ENCODE results near the gene ACADVL. TPM values are rescaled to one million over a fixed set of nuclear protein-coding genes. Genes with fewer than 3 reads are reported as not detected.

ACADVL gene
- total and polyA plus RNA-seq, 2 of the 4 experiments (the other 2 are of a cell fraction): 139 to 752 TPM

DNA sequence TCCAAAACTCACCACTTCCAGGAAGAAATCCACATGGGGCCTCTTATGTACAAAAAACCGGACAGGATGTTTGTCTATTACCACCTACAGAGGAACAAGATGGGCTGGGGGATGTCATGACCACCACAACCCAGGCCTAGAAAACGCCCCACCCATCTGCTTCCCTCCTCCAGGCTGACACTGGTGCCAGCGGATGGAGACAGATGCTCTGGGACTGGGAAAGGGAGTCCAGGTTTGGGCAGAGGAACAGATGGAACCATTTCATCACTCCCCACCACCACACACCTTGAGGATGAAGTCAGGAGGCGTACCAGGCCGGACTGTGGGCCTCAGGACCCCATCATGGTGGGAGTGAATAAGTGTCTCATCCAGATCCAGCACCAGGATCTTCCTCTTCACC, 27.0 kb downstream of the ACADVL start:
- Histone ChIP-seq H3K9ac (ENCODE audit: low read depth, low read length) (no peak overlapping the region), H3K4me2 (ENCODE audit: low read depth, low read length) (no peak overlapping the region), H3K4ac (ENCODE audit: low read depth, low read length) (no peak overlapping the region), H3K18ac (ENCODE audit: low read depth, low read length) (no peak overlapping the region), H3K14ac (replicated peaks; ENCODE audit: low read depth, low read length) (no peak overlapping the region), H3K9me1 (ENCODE audit: insufficient read depth, low read length) (peaks cover 10% of the 10 kb centered on the region), H2BK15ac (ENCODE audit: low read depth, low read length) (no peak overlapping the region), H4K5ac (ENCODE audit: low read depth, low read length) (no peak overlapping the region), H2AK5ac (ENCODE audit: low read depth, low read length) (no peak overlapping the region), H2AK9ac (replicated peaks; ENCODE audit: low read depth, low read length, poor library complexity) (no peak overlapping the region), H4K20me1 (ENCODE audit: insufficient read depth, low read length) (peaks cover 9% of the 10 kb centered on the region; the same call in 1 of the 2 replicates), H3K56ac (ENCODE audit: extremely low read depth, insufficient read depth, low read length) (no peak overlapping the region), H2BK5ac (ENCODE audit: low read depth, low read length, poor library complexity, severe bottlenecking) (no peak overlapping the region), H3K36me3 (ENCODE audit: control insufficient read depth, insufficient read depth, low read length) (peaks cover 17% of the 10 kb centered on the region), H3K4me3 (ENCODE audit: insufficient read depth, low read depth, low read length) (no peak overlapping the region), H2BK120ac (ENCODE audit: low read depth, low read length) (no peak overlapping the region), H3K27ac (ENCODE audit: insufficient read depth, low read length) (no peak overlapping the region), H3K9me3 (ENCODE audit: control insufficient read depth, insufficient read depth, low read length) (no peaks in the 10 kb centered on the region), H3K79me1 (ENCODE audit: low read depth in 1 of 2, low read length in 2 of 2) (peaks cover 4 to 44% of the 10 kb centered on the region in 2 experiments), H4K91ac (ENCODE audit: insufficient read depth, low read depth, low read length) (no peak overlapping the region), H3K4me1 (ENCODE audit: control insufficient read depth, insufficient read depth, low read length) (peaks cover 8% of the 10 kb centered on the region), H3K23ac (ENCODE audit: low read depth, low read length) (no peak overlapping the region), H4K8ac (ENCODE audit: low read depth in 2 of 2, low read length in 2 of 2) (no peak overlapping the region), H3K27me3 (ENCODE audit: control insufficient read depth, insufficient read depth, low read length) (no peaks in the 10 kb centered on the region), H2BK20ac (ENCODE audit: low read depth, low read length) (no peak overlapping the region), H2AFZ (replicated peaks; ENCODE audit: low read length, poor library complexity) (no peak overlapping the region)
- DNase-seq: no peak
- WGBS, 2 experiments (ENCODE audit: extremely low coverage in 2 of 2, insufficient read length in 1 of 2): no CpG with 5 or more reads among the region's 5 CpGs
- in situ Hi-C loops (cut with MboI; ENCODE audit: low sequenced_read_pairs) (loop anchor here (25.0 kb wide), 1 partner anchor 916 kb away; the partner anchor contains the start of genes PER1 and VAMP2), dilution Hi-C loops (cut with HindIII; ENCODE audit: low sequenced_read_pairs, unreplicated experiment) (no loop called here), intact Hi-C loops (cut with micrococcal nuclease) (no loop called here)
- CTCF ChIA-PET: no interaction called here
- ATAC-seq (ENCODE audit: low read depth): no peak
- no TSS peak for BruUV-seq (replicated peaks)
- POLR2A ChIA-PET (ENCODE audit: unreplicated experiment): no interaction called here
- no peak for TF ChIP-seq MAFK (IDR thresholded peaks at IDR 0.05; ENCODE audit: low read depth, low read length)
- TF ChIP-seq, protein P1, sequence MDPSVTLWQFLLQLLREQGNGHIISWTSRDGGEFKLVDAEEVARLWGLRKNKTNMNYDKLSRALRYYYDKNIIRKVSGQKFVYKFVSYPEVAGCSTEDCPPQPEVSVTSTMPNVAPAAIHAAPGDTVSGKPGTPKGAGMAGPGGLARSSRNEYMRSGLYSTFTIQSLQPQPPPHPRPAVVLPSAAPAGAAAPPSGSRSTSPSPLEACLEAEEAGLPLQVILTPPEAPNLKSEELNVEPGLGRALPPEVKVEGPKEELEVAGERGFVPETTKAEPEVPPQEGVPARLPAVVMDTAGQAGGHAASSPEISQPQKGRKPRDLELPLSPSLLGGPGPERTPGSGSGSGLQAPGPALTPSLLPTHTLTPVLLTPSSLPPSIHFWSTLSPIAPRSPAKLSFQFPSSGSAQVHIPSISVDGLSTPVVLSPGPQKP (IDR thresholded peaks at IDR 0.05; ENCODE audit: borderline replicate concordance, low read depth, low read length): no peak
- TF ChIP-seq RAD21 (IDR thresholded peaks at IDR 0.05; ENCODE audit: low read length): no peak
- no peak for TF ChIP-seq BHLHE40 (IDR thresholded peaks at IDR 0.05; ENCODE audit: low read depth, low read length)
- TF ChIP-seq, protein P2, sequence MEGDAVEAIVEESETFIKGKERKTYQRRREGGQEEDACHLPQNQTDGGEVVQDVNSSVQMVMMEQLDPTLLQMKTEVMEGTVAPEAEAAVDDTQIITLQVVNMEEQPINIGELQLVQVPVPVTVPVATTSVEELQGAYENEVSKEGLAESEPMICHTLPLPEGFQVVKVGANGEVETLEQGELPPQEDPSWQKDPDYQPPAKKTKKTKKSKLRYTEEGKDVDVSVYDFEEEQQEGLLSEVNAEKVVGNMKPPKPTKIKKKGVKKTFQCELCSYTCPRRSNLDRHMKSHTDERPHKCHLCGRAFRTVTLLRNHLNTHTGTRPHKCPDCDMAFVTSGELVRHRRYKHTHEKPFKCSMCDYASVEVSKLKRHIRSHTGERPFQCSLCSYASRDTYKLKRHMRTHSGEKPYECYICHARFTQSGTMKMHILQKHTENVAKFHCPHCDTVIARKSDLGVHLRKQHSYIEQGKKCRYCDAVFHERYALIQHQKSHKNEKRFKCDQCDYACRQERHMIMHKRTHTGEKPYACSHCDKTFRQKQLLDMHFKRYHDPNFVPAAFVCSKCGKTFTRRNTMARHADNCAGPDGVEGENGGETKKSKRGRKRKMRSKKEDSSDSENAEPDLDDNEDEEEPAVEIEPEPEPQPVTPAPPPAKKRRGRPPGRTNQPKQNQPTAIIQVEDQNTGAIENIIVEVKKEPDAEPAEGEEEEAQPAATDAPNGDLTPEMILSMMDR (conservative IDR thresholded peaks at IDR 0.05; ENCODE audit: low read depth, low read length): no peak
- no peak for TF ChIP-seq FOS (IDR thresholded peaks at IDR 0.05; ENCODE audit: low read depth, low read length)
- no peak for TF ChIP-seq NFE2L2 (IDR thresholded peaks at IDR 0.05; ENCODE audit: low read depth, low read length)
- no peak for TF ChIP-seq RFX5 (IDR thresholded peaks at IDR 0.05; ENCODE audit: low read depth, low read length)
- TF ChIP-seq, protein P3, sequence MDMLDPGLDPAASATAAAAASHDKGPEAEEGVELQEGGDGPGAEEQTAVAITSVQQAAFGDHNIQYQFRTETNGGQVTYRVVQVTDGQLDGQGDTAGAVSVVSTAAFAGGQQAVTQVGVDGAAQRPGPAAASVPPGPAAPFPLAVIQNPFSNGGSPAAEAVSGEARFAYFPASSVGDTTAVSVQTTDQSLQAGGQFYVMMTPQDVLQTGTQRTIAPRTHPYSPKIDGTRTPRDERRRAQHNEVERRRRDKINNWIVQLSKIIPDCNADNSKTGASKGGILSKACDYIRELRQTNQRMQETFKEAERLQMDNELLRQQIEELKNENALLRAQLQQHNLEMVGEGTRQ (IDR thresholded peaks at IDR 0.05; ENCODE audit: low read depth, low read length): no peak
- no peak for TF ChIP-seq POLR2A (IDR thresholded peaks at IDR 0.05; ENCODE audit: low read depth, low read length)
- TF ChIP-seq CEBPB (IDR thresholded peaks at IDR 0.05; ENCODE audit: low read depth, low read length): no peak
- TF ChIP-seq RCOR1 (IDR thresholded peaks at IDR 0.05; ENCODE audit: insufficient replicate concordance, low read length): no peak
- no peak for TF ChIP-seq CHD1 (IDR thresholded peaks at IDR 0.05; ENCODE audit: low read depth, low read length)
- no peak for TF ChIP-seq MAZ (IDR thresholded peaks at IDR 0.05; ENCODE audit: borderline replicate concordance, low read depth, low read length)
- TF ChIP-seq MXI1 (IDR thresholded peaks at IDR 0.05; ENCODE audit: borderline replicate concordance, low read depth, low read length): no peak

Data from IMR-90 (cell line).